Upper lobe of left lung (tissue), 4 donors: ENCODE measurements around the gene SFT2D3.

Experiments
- CTCF ChIP-seq, 6 experiments: fragments of 450-650 bp in 4 of 6; fragments of 200-600 bp in 2 of 6; sonication (generic) in 2 of 6; IDR thresholded peaks; one replicate each; pipeline ENCODE4 v1.5.1; 2016 to 2019; ENCODE audit warnings: antibody characterized with exemption in 6 of 6
- EP300 ChIP-seq, 4 donors: sonication (generic); formaldehyde crosslinking; IDR thresholded peaks; one replicate each; pipeline ENCODE4 v1.5.1; 2017; ENCODE audit warnings: antibody characterized with exemption in 4 of 4, control low read depth in 2 of 4
- POLR2A ChIP-seq, 4 donors: fragments of 450-650 bp; IDR thresholded peaks; one replicate each; pipeline ENCODE4 v1.5.1; 2016 to 2017; ENCODE audit warnings: antibody characterized with exemption in 4 of 4, mild to moderate bottlenecking in 2 of 4
- POLR2AphosphoS5 ChIP-seq, 2 donors: sonication (generic); formaldehyde crosslinking; IDR thresholded peaks; one replicate each; pipeline ENCODE4 v1.5.1; 2017; ENCODE audit warnings: antibody characterized with exemption in 2 of 2

- TF ChIP-seq POLR2A (IDR thresholded peaks at IDR 0.05) = no peak
- no peak for TF ChIP-seq CTCF (IDR thresholded peaks at IDR 0.05)
- no peak for TF ChIP-seq EP300 (IDR thresholded peaks at IDR 0.05)
- TF ChIP-seq POLR2AphosphoS5 (IDR thresholded peaks at IDR 0.05) = no peak
These were observed 8.0 kb downstream of the SFT2D3 start for GRCh38 chr2:127709336-127709735.
